ENCODE data around the gene CFAP299. TPM values are rescaled to one million over a fixed set of nuclear protein-coding genes. Genes with fewer than 3 reads are reported as not detected.

Gene CFAP299
- total and polyA plus RNA-seq, 10 donors, result 0.11 TPM; not detected in 9

DNA sequence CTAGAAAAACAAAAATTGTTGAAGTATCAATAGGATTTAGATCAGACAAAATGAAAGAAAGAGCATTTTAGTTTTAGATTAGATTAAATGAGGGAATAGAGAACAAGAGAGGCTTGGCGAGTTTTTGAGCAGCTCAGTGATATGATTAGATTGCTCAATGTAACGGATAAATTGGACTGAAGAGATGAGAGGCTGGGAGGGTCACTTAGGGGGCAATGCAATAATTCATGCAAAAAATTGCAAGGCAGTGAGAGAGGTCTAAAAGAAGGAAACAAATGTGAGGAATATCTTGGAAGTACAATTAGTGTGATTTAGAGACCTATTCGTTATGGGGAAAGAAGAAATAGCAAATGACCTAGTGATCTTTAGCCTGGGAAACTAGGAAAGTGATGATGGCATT lies 644.7 kb downstream of the CFAP299 start:
- WGBS, 5 donors, result 70 to 87% (median 80%) methylated on average over 3 of the region's 3 CpGs
- H3K27me3 ChIP-seq (replicated peaks in 1 of 7), result peaks cover 0 to 7% (median 0%) of the 10 kb centered on the region in 7 donors
- no peak for DNase-seq

GRCh38 chr4:80986011-80986410 lies 650.5 kb downstream of the CFAP299 start:
- no peak for DNase-seq
- no peaks in the 10 kb centered on the region for H3K9me3 ChIP-seq

More for the DNA sequence above, 644.7 kb downstream of the CFAP299 start:
- intact Hi-C loops (cut with DNase I; ENCODE audit: low total_unique reads), result no loop called here
- H3K4me1 ChIP-seq, result no peaks in the 10 kb centered on the region
- TF ChIP-seq POLR2A (IDR thresholded peaks at IDR 0.05), result no peak
- no peak for TF ChIP-seq CTCF (IDR thresholded peaks at IDR 0.05 in 8 of 11, conservative IDR thresholded peaks at IDR 0.05 in 3 of 11)
- TF ChIP-seq POLR2AphosphoS5 (IDR thresholded peaks at IDR 0.05), result no peak
- H3K27ac ChIP-seq, result no peak overlapping the region
- no peaks in the 10 kb centered on the region for H3K9me3 ChIP-seq
- no peak overlapping the region for H3K4me3 ChIP-seq
- no peaks in the 10 kb centered on the region for H3K36me3 ChIP-seq

DNA sequence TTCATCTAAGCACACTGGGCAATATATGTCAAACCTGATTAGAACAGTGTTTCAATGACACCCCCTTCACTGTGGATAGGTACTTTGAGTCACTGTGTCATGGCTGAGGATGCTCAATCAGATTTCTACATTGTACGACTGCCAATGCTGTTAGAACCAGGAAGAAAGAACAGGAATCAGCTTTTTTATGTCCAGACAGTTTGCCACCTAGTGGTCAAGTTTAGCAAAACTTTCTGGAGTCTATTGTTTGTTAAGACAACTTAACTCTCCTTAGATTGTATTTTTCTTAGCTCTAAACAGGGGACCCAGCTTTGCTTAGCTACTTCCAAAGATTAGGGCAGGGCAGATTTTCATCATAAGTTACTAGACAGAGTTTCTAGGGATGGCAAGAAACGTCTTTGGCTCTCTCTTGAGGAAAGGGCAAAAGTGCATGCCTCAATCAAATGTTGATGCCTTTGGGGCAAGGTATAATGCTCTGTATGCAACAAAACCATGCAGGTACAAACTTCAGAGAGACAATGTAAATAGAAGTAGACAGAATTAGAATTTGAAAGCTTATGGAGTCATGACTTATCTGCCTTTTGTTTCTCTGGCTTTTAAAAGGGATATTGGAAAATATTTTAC lies 654.5 kb downstream of the CFAP299 start:
- H3K4me1 ChIP-seq, result no peaks in the 10 kb centered on the region
- WGBS, 5 donors, result 2 to 12% (median 8%) methylated on average over 2 of the region's 2 CpGs
- H3K27me3 ChIP-seq (replicated peaks in 1 of 7), result no peaks in the 10 kb centered on the region
- no peak overlapping the region for H3K4me3 ChIP-seq
- intact Hi-C loops (cut with DNase I; ENCODE audit: low total_unique reads), result loop anchor here (5.0 kb wide), 1 partner anchor 623 kb away; no protein-coding TSS in a partner anchor
- no peaks in the 10 kb centered on the region for H3K36me3 ChIP-seq
- no peak for DNase-seq
- no peaks in the 10 kb centered on the region for H3K9me3 ChIP-seq
- no peak overlapping the region for H3K27ac ChIP-seq
- TF ChIP-seq CTCF (IDR thresholded peaks at IDR 0.05 in 8 of 11, conservative IDR thresholded peaks at IDR 0.05 in 3 of 11) (peak in 9 of 11 experiments; percentile 21 to 72 (median 65)), POLR2AphosphoS5 (IDR thresholded peaks at IDR 0.05) (no peak)

More at GRCh38 chr4:80986011-80986410, 650.5 kb downstream of the CFAP299 start:
- Histone ChIP-seq H3K4me3 (no peak overlapping the region), H3K27ac (no peak overlapping the region), H3K4me1 (no peaks in the 10 kb centered on the region), H3K36me3 (no peaks in the 10 kb centered on the region), H3K27me3 (replicated peaks in 1 of 7) (no peaks in the 10 kb centered on the region)
- TF ChIP-seq CTCF (IDR thresholded peaks at IDR 0.05 in 8 of 11, conservative IDR thresholded peaks at IDR 0.05 in 3 of 11), result no peak
- no peak for TF ChIP-seq POLR2A (IDR thresholded peaks at IDR 0.05)
- no peak for TF ChIP-seq POLR2AphosphoS5 (IDR thresholded peaks at IDR 0.05)
- intact Hi-C loops (cut with DNase I; ENCODE audit: low total_unique reads), result loop anchor here (5.0 kb wide), 1 partner anchor 619 kb away; no protein-coding TSS in a partner anchor

GRCh38 chr4:80990851-80991250 lies 655.3 kb downstream of the CFAP299 start:
- 42 to 49% (median 45%) methylated on average over 2 of the region's 2 CpGs for WGBS, 5 donors

More at GRCh38 chr4:80990851-80991250, 655.3 kb downstream of the CFAP299 start:
- Histone ChIP-seq H3K27ac (no peak overlapping the region), H3K27me3 (replicated peaks in 1 of 7) (no peaks in the 10 kb centered on the region), H3K4me1 (no peaks in the 10 kb centered on the region), H3K9me3 (no peaks in the 10 kb centered on the region), H3K4me3 (no peak overlapping the region), H3K36me3 (no peaks in the 10 kb centered on the region)
- DNase-seq, result no peak
- intact Hi-C loops (cut with DNase I; ENCODE audit: low total_unique reads), result no loop called here
- TF ChIP-seq POLR2AphosphoS5 (IDR thresholded peaks at IDR 0.05) (no peak), CTCF (IDR thresholded peaks at IDR 0.05 in 8 of 11, conservative IDR thresholded peaks at IDR 0.05 in 3 of 11) (no peak), POLR2A (IDR thresholded peaks at IDR 0.05) (no peak)
